HG02884 (cell line): ENCODE data around the gene HMGN1.

ENCODE experiments used
- ATAC-seq: cut with Tn5 transposase; IDR thresholded peaks from one replicate; pipeline ENCODE4 v1.9.1; 2021; ENCODE audit warnings: mild to moderate bottlenecking, moderate library complexity; ENCODE audit not compliant: unreplicated experiment

HMGN1 gene

GRCh38 chr21:39311164-39311563, 37.7 kb downstream of the HMGN1 start:
- ATAC-seq: no peak

GRCh38 chr21:39307466-39307865, 41.4 kb downstream of the HMGN1 start:
- ATAC-seq: no peak

- no peak for ATAC-seq
Observed at GRCh38 chr21:39300587-39300986, 48.3 kb downstream of the HMGN1 start.

GRCh38 chr21:39296891-39297290, 52.0 kb downstream of the HMGN1 start:
- ATAC-seq: no peak
